Activated CD4-positive, alpha-beta T cell treated with anti-CD3 and anti-CD28 coated beads for 1 hour (primary cell): Measurements from ENCODE around the gene LYSMD1.

Source experiments
- DNase-seq: peaks from one replicate; pipeline ENCODE4 v3.0.0-alpha.2; 2020

Gene LYSMD1

DNA sequence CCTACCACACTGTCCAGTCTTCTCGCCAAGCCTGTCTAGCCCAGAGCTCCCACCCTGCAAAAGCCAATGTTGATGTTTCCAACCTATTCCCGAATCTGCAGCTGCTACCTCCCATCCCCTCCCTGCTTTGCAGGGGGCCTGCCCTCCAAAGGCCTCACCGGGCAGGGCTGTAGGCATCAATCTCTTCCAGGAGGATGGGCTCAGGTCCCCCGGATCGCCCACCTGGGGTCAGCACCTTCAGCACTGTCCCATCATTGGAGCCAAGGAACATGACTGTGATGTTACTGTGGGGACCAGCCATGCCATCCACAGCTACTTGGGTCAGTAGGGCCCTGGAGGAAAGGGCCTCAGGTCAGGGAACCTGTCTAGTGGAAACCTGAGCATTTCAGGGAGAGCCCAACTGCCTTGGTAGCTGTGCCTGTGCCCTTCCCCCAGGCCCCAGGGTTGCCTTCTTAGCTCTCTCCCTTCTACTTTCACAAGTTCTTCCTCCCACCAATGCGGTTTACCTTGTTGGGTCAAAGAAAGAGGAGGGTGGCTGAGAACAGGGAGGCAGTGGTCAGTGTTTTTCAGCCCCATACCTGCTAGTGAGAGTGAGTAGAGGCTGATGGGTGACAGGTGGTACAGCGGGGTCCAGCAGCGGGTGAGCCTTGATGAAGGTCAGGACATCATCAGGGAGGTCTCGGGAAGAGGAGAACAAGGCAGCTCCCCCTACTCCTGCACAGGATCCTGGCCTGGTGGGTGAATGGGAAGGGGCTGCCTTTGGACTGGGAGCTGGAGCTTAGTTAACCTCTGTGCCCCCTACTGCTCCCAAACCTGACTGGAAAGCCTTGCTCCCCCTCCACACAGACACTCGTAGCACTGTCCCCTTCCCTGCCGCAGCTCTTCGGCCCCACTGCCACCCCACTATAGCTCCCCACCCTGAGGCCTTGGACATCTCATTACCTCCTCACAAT lies 30.0 kb downstream of the LYSMD1 start:
- no peak for DNase-seq

DNA sequence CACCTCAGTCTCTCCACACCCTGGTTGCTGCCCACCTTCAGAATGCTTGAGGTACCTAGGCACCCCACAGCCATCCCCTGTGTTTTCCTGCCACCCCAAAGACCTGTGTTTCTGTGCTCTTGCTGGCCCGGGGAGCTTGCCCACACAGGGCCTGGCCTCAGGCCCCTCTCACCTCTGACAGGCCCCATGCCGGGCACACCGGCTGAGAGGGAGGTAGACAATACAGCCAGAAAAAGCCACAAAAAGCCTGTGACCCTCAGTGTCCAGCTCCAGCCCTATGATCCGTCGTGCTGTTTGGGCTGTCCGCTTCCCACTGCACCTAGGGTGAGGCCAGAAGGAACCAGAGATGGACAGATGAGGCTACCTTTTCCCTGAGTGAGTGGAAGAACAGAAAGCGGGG lies 30.7 kb downstream of the LYSMD1 start:
- no peak for DNase-seq

DNA sequence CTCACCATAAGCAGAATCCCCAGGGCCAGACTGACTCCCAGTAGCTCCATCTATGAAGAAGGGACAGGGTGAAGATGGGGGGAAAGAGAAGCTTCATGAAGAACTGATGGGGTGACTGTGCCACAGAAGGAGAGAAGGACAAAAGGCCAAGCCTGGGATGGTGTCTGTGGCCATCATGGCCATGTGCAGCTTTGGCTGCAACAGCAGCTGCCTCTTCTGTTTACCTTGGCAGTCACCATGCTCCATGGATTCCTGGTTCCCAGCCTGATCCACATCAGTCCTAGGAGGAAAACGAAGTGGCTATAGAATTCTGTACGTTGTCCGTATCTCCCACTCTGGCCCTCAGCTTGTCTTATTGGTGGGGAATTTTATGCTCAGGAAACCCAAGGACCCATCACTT lies 31.3 kb downstream of the LYSMD1 start:
- no peak for DNase-seq

DNA sequence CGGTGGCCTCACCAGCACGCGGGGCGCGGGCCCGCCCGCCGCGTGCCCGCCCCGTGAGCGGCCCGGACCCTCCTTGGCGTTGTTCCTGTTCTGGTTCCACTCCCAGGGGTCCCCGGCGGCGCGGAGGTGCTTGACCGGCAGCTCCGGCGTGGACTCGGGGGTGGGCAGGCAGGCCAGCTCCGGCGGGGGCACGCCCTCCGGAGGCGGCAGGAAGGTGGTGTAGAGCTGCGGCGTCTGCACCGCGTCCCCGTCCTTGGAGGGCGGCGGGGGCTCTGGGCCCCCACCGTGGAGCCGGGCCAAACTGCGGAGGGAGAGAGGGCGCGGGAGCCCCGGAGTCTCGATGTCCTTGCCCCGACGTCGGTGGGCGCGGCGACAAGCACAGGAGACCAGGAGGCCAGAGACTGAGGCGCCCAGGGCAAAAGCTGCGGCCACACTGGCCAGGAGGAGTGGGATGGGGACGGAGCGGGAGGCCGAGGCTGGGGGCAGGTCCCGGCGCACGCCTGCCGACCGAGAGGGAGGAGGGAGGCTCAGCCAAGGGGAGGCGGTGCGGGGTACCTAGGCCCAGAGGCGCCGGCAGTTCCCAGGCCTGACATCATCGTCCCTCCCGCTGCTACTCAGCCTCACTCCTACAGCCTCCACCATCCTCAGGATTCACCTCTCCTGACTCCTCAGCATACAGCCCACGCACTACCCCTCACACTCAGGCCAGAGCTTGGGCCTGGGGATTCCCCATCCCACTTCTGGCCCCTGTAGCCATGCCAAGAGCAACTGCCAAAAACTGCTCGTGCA lies 32.5 kb downstream of the LYSMD1 start:
- DNase-seq, result no peak

GRCh38 chr1:151132335-151133017 lies 33.2 kb downstream of the LYSMD1 start:
- DNase-seq, result no peak

GRCh38 chr1:151131701-151132334 lies 33.9 kb downstream of the LYSMD1 start:
- DNase-seq, result no peak

- DNase-seq, result peak; percentile 72
Measured at GRCh38 chr1:151130987-151131586, 34.6 kb downstream of the LYSMD1 start.

GRCh38 chr1:151128800-151129199 lies 36.9 kb downstream of the LYSMD1 start:
- DNase-seq, result no peak

DNA sequence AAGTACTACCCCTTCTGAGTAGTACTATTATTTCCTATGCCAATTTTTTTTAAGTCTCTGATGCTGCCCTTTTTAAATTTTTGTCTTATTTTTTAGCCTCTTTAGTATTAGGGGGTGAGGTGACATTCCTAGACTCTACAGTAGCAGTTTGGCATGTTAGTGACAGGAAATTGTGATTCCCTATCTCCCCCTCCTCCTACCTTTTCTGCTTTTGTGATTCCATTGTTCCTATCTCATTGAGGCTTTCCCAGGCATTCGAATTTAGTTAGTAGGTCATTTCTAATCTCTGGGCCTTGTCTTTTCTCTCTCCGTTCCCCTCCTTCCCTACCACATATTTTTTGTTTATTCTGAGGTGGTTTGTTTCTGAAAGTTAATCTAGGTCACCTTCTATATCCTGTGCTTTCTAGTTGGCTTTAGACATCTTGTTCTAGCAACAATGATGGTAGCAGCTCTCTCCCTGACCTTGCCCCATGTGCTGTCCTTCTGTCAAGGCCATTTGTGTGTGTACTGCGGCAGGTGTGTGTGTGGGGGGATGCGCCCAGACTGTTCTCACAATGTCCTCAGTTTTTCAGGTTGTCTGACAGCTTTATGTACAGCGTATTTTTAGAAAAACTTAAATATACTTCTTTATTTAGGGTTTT lies 40.8 kb downstream of the LYSMD1 start:
- DNase-seq, result no peak

DNA sequence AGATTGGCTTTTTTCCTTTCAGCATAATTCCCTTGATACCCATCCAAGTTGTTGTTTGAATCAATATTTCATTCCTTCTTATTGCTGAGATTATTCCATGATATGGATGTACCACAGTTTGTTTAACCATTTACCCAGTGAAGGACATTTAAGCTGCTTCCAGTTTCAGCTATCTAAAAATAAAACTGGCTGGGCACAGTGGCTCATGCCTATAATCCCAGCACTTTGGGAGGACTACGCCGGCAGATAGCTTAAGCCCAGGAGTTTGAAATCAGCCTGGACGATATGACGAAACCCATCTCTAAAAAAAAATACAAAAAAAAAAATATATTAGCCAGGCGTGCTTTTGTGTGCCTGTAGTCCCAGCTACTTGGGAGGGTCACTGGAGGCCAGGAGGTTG lies 51.8 kb downstream of the LYSMD1 start:
- no peak for DNase-seq
